ENCODE data around the gene TMEM223. TPM values are rescaled to one million over a fixed set of nuclear protein-coding genes. Genes with fewer than 3 reads are reported as not detected.
A peak's percentile ranks its signal among the peaks of the same experiment; 100 is the strongest.

TMEM223 gene
- total and polyA plus RNA-seq, 9 of the 15 experiments (the other 6 are each of a cell fraction or from before 2014, with no cell fraction given), result 5.9 to 34.5 (median 19.6) TPM

GRCh38 chr11:62791501-62792201 is at the start of gene TMEM223 (continued):
- TF ChIP-seq PCBP2 (IDR thresholded peaks at IDR 0.05; ENCODE audit: low read depth, low read length, poor library complexity, severe bottlenecking) (no peak), SMARCB1 (IDR thresholded peaks at IDR 0.05; ENCODE audit: insufficient read length, low read depth) (no peak), ARID3B (CRISPR knock-in tag; IDR thresholded peaks at IDR 0.05; ENCODE audit: borderline replicate concordance) (peak; percentile 39; the same call in 1 of the 2 replicates), PHF20 (IDR thresholded peaks at IDR 0.05; ENCODE audit: partially characterized antibody) (peak; percentile 75), ASH1L (IDR thresholded peaks at IDR 0.05; ENCODE audit: borderline replicate concordance, low read depth, partially characterized antibody) (no peak), STAG1 (CRISPR knock-in tag; IDR thresholded peaks at IDR 0.05; ENCODE audit: borderline replicate concordance) (no peak), ZNF583 (CRISPR knock-in tag; IDR thresholded peaks at IDR 0.05) (no peak), SUPT5H (IDR thresholded peaks at IDR 0.05) (peak; percentile 95), U2AF1 (optimal IDR thresholded peaks at IDR 0.05; ENCODE audit: low read depth, low read length) (peak; percentile 25), ZNF124 (CRISPR knock-in tag; IDR thresholded peaks at IDR 0.05) (no peak), SMARCC2 (IDR thresholded peaks at IDR 0.05; ENCODE audit: low read depth) (no peak), RBBP5 (IDR thresholded peaks at IDR 0.05; ENCODE audit: borderline replicate concordance, insufficient read depth, low read length, poor library complexity, severe bottlenecking) (peak; percentile 86), IRF2 (CRISPR knock-in tag; IDR thresholded peaks at IDR 0.05) (no peak), STAT6 (CRISPR knock-in tag; IDR thresholded peaks at IDR 0.05) (no peak), RCOR1 (IDR thresholded peaks at IDR 0.05; ENCODE audit: borderline replicate concordance in 1 of 2, low read depth in 2 of 2, low read length in 2 of 2) (no peak), NELFE (IDR thresholded peaks at IDR 0.05; ENCODE audit: insufficient read depth, insufficient read length) (no peak), ZNF347 (CRISPR knock-in tag; IDR thresholded peaks at IDR 0.05; ENCODE audit: low read depth) (no peak), KLF10 (CRISPR knock-in tag; IDR thresholded peaks at IDR 0.05) (no peak), RFX7 (CRISPR knock-in tag; IDR thresholded peaks at IDR 0.05) (no peak), CTCFL (IDR thresholded peaks at IDR 0.05; ENCODE audit: borderline replicate concordance, insufficient read depth, low read depth, low read length, poor library complexity, severe bottlenecking) (peak; percentile 18), CCAR2 (IDR thresholded peaks at IDR 0.05; ENCODE audit: low read depth, low read length) (no peak), BCL6 (CRISPR knock-in tag; IDR thresholded peaks at IDR 0.05) (no peak), KAT8 (IDR thresholded peaks at IDR 0.05; ENCODE audit: low read depth) (no peak)

Measured in K562 (cell line).